Measurements from ENCODE around the gene MDM1. TPM values are rescaled to one million over a fixed set of nuclear protein-coding genes. Genes with fewer than 3 reads are reported as not detected.

Gene MDM1
- total RNA-seq, 1 experiment from 2014 or later: 10.6 TPM

DNA sequence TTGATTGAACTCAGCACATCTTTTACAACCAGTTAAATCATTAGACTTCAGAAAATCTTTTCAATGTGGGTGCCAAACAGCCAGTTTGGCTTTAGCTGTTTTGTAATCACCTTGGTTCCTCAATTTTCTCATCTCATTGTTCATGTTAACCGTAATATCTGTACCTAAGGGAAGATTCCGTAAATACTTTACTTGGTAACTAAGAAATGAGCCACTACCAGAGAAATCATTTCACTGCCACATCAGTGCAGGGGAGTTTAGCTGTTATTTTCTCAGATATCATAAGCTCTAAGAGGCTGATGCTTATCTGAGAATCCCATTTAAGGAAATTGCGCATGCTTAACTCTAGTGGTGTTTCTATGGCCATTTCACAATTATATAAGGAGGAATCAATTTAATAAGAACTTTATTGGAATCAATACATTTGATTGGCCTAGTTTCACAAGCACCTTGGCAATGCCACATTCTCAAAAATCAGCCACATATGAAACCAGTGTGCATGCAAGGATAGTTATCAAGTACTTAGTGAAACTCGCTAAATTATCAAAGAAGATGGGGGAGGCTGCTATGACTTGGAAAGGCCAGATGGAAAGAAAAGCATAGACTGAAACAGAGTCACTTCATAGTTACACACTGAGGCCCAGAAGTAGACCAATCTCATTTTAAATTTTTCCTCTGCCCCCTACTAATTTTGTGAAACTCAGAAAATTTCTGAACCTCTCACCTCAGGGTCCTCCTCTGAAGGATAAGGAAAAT lies 50.7 kb downstream of the MDM1 start:
- no peaks in the 10 kb centered on the region for H3K9me3 ChIP-seq (ENCODE audit: control insufficient read depth, low read depth, low read length)

More for the DNA sequence above, 50.7 kb downstream of the MDM1 start:
- Histone ChIP-seq H3K79me2 (ENCODE audit: insufficient read depth, low read length) (no peaks in the 10 kb centered on the region), H2AK5ac (ENCODE audit: insufficient read length, low read length) (no peak overlapping the region), H2AFZ (ENCODE audit: low read length) (no peak overlapping the region), H3K4me1 (ENCODE audit: insufficient read depth, low read length) (peaks cover 3% of the 10 kb centered on the region; the same call in 1 of the 2 replicates), H4K20me1 (ENCODE audit: control insufficient read depth, insufficient read depth, insufficient read length) (no peaks in the 10 kb centered on the region), H3K9ac (ENCODE audit: extremely low read depth, insufficient read length, low read length) (no peak overlapping the region), H3K14ac (ENCODE audit: insufficient read depth, low read length) (no peak overlapping the region), H3K23ac (ENCODE audit: insufficient read length, low read depth, low read length) (no peak overlapping the region), H3K4me2 (ENCODE audit: insufficient read depth, insufficient read length, low read length) (no peak overlapping the region), H3K27ac (ENCODE audit: insufficient read length, low read depth, low read length) (no peak overlapping the region), H2BK12ac (ENCODE audit: insufficient read length, low read depth, low read length) (no peak overlapping the region), H3K4ac (ENCODE audit: low read depth, low read length) (no peak overlapping the region), H2BK120ac (ENCODE audit: low read depth, low read length, poor library complexity, severe bottlenecking) (no peak overlapping the region), H2BK15ac (ENCODE audit: low read depth, low read length) (no peak overlapping the region), H4K8ac (replicated peaks; ENCODE audit: insufficient read length, low read depth, low read length) (no peak overlapping the region), H2BK5ac (ENCODE audit: insufficient read length, low read length) (no peak overlapping the region), H3K27me3 (ENCODE audit: insufficient read depth, low read length) (no peaks in the 10 kb centered on the region), H3K23me2 (ENCODE audit: insufficient read length, low read depth, low read length, poor library complexity, severe bottlenecking) (no peaks in the 10 kb centered on the region), H2BK20ac (ENCODE audit: low read depth, low read length, poor library complexity, severe bottlenecking) (no peak overlapping the region), H3K18ac (ENCODE audit: insufficient read length, low read depth, low read length) (no peak overlapping the region), H3K56ac (ENCODE audit: insufficient read length, low read depth, low read length) (no peak overlapping the region), H3T11ph (ENCODE audit: low read length) (no peak overlapping the region), H4K91ac (ENCODE audit: insufficient read length, low read depth, low read length) (no peak overlapping the region), H4K5ac (ENCODE audit: insufficient read length, low read depth, low read length) (no peak overlapping the region), H3K79me1 (ENCODE audit: insufficient read depth, low read depth, low read length, poor library complexity, severe bottlenecking) (no peaks in the 10 kb centered on the region)
- TF ChIP-seq, protein P1, sequence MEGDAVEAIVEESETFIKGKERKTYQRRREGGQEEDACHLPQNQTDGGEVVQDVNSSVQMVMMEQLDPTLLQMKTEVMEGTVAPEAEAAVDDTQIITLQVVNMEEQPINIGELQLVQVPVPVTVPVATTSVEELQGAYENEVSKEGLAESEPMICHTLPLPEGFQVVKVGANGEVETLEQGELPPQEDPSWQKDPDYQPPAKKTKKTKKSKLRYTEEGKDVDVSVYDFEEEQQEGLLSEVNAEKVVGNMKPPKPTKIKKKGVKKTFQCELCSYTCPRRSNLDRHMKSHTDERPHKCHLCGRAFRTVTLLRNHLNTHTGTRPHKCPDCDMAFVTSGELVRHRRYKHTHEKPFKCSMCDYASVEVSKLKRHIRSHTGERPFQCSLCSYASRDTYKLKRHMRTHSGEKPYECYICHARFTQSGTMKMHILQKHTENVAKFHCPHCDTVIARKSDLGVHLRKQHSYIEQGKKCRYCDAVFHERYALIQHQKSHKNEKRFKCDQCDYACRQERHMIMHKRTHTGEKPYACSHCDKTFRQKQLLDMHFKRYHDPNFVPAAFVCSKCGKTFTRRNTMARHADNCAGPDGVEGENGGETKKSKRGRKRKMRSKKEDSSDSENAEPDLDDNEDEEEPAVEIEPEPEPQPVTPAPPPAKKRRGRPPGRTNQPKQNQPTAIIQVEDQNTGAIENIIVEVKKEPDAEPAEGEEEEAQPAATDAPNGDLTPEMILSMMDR (conservative IDR thresholded peaks at IDR 0.05): no peak
- H3K4me1 Mint-ChIP-seq: peaks cover 14 to 19% of the 10 kb centered on the region in 2 experiments
- no peak for DNase-seq
- H3K27ac Mint-ChIP-seq: no peak overlapping the region; a peak in 1 of 7 replicates
- no CpG with 5 or more reads among the region's 4 CpGs for WGBS (ENCODE audit: extremely low coverage, insufficient read length, low lambda C conversion rate)
- H3K9me3 Mint-ChIP-seq: no peaks in the 10 kb centered on the region
- no peaks in the 10 kb centered on the region for H3K36me3 Mint-ChIP-seq (ENCODE audit: insufficient read depth in 1 of 3, low read depth in 3 of 3)
- no peak overlapping the region for H3K4me3 Mint-ChIP-seq
- no peaks in the 10 kb centered on the region for H3K27me3 Mint-ChIP-seq (ENCODE audit: low read depth)

Data from H9 (cell line).